Inferior parietal cortex (tissue), 1 donor: ENCODE data around the gene CHRNB4.

Source experiments
- DNase-seq: peaks from one replicate; pipeline ENCODE4 v3.0.0-alpha.2; 2016; ENCODE audit errors: extremely low spot score

Gene CHRNB4

DNA sequence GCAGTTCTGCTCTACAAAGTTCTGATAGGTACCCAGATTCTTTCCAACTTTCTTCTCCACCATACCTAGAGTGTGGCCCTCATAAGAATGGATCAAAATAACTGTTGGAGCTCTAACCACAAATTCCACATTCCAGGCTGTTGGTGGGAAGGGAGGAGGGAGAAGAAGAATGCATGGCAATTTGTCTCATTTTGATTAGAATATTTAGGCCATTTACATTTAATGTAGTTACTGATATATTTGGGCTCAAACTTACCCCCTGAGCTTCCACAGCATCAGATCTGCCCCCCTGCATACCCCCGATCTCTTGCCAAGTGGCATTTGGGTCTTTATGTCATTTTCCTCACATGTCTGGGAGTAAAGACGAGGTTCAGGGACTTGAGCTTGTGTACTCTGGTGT, 7.7 kb downstream of the CHRNB4 start:
- DNase-seq, result no peak

DNA sequence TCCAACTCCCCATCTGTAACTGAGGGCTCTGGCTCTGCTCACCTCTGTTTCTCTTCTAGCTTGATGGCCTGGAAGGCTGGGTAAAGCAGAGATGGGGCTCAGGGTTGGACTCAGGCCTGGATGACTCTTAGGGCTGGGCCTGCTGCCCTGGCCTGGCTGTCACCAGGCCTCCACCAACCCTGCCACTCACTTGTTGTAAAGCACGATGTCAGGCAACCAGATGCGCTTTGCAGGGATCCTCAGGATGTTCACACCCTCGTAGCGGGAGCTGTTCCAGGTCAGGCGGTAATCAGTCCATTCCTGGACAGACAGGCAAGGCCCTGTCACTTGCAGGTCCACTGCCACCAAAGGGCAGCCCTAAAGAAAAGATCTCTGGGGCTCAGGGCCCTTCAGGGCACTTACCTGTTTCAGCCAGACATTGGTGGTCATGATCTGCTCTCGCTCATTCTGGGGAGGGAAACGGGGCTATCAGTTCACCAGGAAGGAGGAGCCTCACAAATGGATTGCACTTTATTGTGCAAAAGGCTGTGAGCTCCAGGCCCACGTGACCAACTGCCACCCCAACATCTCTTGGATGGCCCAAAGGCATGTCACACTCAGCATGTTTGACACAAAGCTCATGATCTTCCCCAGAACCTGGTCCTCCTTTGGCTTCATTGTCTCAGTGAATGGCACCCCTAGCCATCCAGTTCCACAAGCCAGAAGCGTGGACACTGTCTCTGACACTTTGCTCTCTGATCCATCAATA, 9.9 kb downstream of the CHRNB4 start:
- no peak for DNase-seq

DNA sequence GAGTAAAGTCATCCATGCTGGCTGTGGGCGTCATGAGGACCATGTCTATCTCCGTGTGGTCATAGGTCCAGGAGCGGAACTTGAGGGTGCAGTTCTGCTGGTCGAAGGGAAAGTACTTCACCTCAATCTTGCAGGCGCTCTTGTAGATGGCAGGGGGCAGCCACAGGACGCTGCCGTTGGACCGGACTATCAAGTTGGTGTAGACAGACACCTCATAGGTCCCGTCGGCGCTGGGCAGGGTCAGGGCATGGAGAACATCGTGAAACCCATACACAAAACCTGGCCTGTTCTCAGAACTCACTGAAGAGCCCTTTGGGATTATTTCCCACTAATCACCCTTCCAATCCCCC, 11.3 kb downstream of the CHRNB4 start:
- no peak for DNase-seq

DNA sequence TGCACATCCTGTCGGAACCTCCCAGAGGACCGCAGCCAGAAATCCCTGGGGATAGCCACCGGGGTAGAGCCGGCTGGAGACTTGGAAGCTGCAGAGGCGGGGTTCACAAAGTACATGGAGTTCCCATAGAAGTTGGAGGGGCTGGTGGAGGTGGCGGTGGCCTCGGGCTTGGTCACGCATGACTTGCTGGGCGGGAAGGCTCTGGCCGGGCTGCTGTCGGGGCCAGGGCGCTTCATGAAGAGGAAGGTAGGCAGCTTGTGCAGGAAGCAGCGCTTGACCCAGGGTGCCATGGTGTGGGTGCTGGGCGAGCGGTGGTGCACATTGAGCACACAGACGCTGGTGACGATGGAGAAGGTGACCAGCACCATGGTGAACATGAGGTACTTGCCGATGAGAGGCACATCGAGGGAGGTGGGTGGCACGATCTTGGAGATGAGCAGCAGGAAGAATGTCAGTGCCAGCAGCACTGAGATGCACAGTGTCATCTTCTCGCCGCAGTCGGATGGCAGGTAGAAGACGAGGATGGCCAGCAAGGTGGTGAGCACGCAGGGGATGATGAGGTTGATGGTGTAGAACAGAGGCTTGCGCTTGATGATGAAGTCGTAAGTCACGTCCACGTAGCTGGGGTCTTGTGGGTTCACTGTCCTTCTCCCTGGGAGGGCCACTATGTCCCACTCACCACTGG, 11.8 kb downstream of the CHRNB4 start:
- DNase-seq, result no peak

DNA sequence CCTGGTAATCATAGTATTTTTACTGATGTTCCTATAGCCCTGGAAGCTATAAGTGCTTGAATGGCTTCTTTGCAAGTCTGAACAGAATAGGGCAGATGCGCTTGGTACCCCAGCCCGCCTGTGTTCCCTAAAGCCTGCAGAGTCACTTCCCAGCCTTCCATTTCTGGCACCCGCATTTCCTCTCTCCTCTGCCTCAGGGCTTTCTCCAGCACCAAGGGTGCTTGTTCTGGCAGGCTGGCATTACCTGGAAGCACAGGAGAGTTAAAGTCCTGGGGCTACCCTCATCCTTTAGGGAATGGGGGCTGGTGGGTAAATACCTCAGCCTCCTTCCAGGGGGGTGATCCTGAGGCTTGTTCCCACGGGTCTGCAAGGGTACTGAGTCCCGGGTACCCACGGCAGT, 12.8 kb downstream of the CHRNB4 start:
- no peak for DNase-seq

DNA sequence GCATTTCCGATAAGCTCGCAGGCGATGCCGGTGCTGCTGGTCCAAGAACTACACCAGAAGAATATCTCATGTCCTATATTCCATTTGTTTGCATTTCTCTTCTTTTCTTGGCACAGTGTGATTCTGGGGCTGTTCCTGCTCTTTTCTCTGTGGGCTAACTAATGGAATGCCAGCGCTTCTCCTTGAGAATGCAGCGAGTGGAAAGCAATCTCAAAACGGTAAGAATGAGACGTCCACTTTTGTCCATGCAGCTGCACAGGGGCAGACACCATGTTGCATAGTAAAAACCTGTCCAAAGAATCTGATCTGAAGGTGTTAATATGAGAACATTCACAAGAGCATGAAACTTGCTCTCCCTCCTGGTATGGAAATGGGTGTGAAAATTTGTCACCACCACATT, 13.7 kb downstream of the CHRNB4 start:
- DNase-seq, result no peak

DNA sequence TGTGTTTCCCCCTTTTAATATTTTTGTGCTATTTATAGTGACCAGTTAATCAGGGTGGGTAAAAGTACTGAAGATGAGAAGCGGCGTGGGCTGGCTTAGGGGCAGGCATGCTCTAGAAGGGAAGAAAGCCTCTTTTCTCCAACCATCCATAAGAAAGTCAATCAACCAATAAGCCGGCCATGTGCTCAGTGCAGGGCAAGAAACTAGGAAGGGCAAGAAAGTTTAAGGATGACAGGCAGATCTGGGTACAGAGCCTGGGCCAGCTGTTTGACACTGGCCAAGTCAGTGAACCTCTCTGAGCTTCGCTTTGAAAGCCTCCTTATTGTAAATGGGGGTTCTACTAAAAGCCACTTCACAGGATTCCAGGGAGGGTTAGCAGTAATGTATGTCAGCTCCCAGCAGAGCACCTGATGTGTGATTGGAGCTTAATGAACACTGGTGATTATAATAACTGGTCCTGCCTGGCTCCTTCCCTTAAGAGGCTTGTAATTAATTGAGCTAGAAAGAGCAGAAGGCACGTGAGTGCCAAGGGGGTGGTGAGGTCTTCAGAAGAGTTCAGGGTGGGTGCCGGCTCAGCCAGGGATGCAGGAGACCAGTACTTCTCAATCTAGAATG, 14.5 kb downstream of the CHRNB4 start:
- DNase-seq, result no peak

DNA sequence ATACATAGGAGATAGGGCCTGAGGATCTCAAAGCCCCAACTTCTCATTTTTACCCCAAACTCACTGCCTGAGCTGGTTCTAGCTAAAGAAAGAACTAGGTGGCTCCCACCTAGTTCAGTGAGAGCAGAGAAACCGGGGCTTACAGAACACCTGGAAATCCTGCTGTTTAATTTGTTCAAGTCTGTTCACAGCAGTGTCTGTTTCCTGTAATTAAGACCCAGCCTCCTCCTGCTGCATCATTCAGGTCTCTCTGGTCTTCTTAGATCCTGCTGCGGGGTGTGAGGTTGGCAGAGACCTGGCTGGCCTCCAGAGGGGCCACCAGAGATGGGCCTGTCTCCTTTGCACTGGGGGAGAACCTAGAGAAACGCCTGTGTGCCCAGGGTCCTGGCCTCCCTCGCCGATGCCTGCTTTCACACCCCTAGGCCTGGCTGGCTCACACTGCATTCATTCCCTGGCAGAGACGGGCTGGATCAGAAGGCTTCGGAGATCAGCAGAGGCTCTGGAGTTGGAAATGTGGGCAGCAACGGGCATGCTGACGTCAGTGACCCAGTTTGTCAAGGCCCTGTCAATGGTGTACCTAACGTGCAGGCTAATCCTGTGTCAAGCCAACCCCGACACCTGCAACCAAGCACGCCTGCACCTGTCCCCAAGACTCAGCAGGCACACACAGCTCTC, 15.3 kb downstream of the CHRNB4 start:
- DNase-seq, result no peak

DNA sequence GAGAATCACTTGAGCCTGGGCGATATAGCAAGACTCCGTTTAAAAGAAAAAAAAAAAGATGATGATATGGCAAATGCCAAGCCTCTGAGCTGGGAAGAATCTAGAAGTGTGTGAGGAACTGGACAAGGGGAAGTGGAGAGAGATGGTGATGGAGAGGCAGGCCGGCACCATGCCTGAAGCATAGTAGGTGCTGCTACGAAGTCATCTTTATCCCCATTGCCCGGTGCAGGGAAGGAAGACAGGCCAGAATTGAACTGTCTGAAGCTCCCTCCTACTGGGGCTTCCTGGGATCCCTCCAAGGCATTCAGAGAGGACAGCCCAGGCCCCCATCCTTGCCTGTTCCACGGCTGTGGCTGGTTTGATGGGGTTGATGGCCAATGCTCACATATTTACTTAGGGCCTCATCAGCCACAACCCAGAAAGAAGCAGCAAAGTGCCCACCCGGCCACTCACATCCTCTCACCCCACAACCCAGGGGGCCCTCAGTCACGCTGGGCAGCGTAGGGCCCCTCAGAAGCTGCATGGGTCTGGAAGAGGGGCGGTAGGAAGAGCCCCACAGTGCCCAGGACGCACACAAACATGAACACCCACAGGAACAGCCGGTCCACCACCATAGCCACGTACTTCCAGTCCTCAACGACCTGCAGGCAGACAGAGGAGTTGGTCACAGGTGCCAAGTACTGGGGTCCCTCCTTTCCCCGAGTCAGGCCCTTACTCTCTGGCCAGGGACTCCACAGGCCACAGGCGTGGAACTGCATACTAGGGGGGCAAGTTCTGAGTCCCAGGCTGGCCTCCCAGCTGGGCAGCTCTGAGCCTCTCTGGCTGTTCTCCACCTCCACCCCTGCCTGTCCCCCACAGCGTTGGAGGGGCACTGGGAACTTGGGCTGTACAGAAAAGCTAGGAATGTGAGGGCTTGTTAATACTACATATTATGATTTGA, 16.1 kb downstream of the CHRNB4 start:
- no peak for DNase-seq

DNA sequence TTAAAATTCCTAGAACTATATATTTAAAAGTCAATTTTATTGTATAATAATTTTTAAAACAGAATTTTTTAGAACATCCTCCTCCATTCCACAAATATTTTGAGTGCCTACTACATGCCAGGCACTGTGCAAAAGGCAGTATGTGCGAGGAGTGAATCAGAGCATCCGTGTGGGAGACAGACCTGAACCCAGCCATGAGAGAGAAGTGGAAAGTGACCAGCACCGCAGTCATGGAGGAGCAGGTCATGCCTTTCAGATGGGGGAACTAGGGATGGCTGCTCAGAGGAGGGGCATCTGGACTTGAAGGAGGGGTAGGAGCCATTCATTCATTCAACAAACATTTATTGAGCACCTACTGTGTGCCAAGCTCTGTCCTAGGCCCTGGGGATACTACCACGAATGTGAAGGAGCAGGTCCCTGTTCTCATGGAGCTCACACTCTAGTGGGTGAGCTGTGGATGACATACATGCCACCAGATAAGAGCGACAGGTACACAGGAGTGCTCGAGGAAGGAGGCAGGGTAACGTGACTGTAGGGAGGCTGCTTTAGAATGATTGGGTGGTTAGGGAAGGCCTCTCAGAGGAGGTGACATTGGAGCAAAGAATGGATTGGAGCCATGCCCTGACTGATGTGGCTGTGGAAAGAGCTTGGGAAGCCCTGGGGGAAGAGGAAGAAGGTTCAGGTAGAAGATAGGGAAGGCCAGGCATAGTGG, 17.1 kb downstream of the CHRNB4 start:
- no peak for DNase-seq

DNA sequence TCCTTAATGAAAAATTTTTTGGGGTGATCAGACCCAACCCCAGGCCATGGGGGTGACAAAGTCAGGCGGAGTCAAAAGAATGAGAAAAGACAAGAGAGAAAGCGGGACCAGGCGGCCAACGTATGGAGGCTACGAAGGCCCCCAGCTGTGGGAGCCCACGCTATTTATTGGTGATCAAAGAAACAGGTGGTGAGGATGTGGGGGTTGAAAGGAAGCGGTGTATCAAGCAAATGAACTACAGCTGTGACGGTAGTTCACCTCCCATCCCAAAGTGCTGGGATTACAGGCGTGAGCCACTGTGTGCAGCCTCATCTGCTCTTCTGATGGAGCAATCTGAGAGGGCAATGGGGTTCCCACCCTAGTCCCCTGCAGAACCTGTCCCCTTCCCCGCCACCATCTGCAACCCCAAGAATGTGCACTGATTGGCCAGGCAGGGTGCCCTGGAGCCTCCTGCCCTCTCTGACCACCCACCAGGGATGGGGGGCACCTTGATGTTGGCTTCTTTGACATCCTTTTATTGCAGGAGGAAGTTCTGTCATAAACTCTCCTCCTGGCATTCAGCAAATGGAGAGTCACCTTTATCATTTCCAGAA, 19.1 kb downstream of the CHRNB4 start:
- no peak for DNase-seq

DNA sequence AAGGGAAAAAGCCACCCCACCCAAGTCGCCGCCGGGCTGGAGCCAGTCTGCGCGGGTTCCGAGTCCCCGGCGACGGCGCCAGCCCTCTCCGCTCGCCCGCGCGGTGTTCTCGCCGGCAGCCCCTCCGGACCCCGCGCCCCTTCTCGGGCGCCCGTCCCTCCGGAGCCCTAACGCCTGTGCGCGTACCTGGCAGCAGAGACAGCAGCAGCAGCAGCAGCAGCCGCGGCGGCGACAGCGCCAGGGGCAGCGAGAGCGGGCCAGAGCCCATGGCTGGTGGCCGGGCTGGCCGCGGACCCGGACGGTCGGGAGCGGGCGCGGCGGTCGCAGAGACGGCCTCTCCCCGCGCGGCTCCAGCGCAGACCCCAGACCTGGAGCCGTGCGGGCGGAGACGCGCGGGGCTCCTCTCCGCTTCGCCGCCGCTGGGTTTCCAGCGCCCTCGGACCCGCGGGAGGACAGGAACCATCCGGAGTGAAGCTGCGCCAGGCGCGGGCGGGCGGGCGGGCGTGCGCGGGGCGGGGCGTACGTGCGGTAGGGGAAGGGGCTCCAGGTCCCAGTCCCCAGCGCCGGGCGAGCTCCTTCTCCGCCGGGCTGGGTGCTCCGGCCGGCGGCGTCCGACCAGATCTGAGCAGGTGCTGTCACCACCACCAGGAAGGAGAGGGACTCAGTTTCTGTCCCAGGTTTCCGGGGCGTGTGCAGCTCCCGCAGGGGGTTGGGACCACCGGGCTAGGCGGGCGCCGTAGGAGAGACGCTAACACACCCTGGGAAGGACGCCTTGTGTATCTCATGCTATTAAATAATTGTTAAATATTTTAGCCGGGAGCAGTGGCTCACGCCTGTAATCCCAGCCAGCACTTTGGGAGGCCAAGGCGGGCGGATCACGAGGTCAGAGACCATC, 20.2 kb downstream of the CHRNB4 start, which contains the start of gene CHRNA3:
TSS of gene CHRNA3 (minus strand) at position 470 of the 895 bp plus-strand sequence. CDS start at position 268, 202 bp downstream.
- DNase-seq, result no peak

DNA sequence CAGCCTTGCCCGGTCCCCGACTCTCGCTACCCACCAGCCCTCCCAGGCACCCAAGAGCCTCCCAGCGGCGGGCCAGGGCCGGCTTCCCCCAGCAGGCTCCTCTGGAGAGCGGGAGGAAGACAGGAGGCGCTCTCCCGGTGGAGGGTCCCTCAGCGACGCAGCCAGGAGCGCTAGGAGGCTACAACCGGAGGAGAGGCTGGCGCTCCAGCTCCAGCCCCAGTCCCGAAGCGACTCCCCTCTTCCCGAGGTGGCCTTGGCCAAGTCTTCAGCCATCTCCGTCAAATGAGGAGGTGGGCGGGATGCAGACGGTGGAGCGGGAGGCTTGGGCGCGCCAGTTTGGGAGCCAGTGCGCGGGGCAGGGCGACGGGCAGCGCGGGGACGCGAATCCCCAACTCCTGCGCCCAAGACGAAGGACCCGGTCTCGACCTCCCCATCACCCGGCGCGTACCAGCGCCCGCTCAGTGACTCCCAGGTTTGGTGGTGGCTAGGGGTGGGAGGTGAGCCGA, 20.9 kb downstream of the CHRNB4 start:
- DNase-seq, result no peak

DNA sequence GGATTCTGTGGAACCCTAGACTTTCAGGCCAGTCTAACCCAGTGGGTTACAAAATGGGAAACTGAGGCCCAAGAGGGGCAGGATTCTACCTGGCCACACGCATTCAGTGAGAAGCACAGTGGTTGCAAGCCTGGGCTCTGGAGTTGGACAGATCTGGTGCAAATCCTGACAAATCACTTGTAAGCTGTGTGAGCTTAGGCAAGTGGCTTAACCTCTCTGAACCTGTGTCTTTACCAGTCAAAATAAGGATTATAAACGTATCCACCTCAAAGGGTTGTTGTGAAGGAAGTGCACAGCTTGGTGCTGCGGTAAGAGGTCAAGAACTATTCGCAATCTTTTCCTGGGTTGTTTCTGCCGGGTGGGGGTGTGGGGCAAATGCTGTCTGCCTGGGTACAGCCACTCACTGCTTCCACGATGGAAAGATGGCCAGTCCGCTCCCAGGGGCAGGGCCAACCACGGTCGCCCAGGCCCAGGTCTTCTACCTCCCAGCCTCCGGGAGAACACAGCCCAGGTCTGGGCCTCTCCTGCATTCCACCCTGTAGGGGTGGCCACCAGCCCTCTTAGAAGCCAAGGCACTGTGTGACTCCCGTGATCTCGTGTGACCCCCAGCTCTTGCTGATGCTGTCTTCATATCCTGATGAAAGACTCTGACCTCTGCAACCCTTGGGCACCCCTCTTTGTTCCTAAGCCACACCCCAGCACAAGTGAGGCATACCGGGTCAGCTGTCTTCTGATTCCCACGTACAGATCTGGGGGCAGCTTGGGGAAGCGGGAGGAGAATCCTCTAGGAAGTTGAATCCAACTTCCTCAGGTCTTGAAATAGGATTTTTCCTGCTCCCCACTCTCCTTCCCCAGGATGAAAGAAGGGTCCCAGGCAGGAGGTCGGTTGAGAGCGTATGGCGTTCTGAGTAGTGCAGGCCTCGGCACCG, 21.7 kb downstream of the CHRNB4 start:
- DNase-seq, result no peak

DNA sequence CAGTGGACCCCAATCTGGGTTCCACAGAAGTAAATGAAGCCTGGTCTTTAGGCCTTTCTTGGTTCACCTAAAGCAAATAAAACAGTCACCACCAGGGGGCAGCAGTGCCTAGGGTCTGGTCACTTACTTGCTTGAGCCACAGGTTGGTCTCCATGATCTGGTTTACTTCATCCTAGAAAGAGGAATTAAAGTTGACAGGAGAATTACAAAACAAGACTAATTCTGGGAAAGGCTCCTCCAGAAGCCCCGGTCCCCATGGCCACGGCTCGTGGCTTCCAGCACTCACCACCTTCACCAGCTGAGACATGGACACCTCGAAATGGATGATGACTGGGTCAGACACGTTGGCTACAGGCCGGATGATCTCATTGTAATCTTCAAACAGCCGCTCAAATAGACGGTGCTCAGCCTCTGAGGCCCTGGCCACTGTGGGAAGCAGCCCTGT, 22.5 kb downstream of the CHRNB4 start:
- DNase-seq, result peak; percentile 96

DNA sequence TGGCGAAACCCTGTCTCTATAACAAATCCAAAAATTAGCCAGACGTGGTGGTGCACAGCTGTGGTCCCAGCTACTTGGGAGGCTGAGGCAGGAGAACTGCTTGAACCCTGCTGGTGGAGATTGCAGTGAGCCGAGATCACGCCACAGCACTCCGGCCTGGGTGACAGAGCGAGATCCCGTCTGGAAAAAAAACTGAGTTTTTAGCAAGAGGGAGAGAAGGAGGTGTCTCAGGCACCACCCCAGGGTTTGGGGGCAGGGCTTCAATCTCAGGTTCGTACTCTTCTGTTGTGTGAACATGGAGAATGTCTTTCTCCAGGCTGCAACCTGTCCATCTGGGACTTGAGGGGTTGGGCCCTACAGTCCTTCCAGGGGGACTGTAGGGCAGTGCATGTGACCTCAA, 22.9 kb downstream of the CHRNB4 start:
- DNase-seq, result no peak

DNA sequence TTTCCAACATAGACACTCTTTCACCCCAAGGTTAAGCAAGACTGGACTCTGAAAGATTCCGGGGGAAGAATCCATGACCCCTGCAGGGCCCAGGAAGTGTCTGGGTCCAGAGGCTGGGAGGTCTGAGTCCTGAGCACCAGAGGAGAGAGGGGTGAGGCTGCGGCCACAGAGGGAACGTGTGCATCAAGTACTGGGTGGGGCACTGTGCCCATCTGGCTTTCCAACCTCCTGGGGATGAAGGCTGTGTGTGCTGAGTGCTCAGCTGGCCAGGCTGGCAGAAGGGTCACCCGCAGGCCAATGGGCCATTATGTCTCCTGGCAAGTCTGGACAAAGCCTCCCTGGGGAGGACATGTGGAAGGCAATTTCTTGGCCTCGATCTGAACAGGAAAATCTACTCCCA, 23.5 kb downstream of the CHRNB4 start:
- no peak for DNase-seq

DNA sequence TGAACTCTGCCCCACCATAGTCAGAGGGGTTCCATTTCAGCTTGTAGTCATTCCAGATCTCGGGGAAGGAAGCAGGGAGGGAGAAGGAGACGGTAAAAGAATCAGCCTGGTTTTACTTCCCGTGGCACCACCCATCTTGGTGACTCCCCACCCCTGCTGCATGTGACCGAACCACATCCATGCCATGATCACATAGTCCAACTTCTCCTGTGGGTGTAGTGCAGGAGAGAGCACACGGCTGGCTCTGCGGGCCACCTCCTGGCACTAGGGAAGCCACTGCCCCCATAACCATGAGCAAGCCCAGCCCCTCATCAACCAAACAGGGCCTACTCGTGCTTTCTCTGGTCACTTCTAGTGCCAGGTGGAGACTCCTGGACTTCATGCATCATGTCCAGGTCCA, 23.9 kb downstream of the CHRNB4 start:
- DNase-seq, result no peak
